ENCODE measurements around the gene LINGO1. TPM values are rescaled to one million over a fixed set of nuclear protein-coding genes. Genes with fewer than 3 reads are reported as not detected.
A peak's percentile ranks its signal among the peaks of the same experiment; 100 is the strongest.

LINGO1 gene
- total RNA-seq, 1 donor from 2014 or later = 4.5 TPM

GRCh38 chr15:77569729-77570125 lies 63.0 kb downstream of the LINGO1 start:
- Mint-ChIP-seq H3K9me3 (ENCODE audit: unreplicated experiment) (no peaks in the 10 kb centered on the region), H3K27ac (ENCODE audit: unreplicated experiment) (no peak overlapping the region), H3K4me3 (ENCODE audit: unreplicated experiment) (no peak overlapping the region), H3K4me1 (ENCODE audit: low read depth, unreplicated experiment) (peaks cover 4% of the 10 kb centered on the region), H3K36me3 (ENCODE audit: low read depth, unreplicated experiment) (no peaks in the 10 kb centered on the region), H3K27me3 (ENCODE audit: low read depth, unreplicated experiment) (peaks cover 48% of the 10 kb centered on the region)
- no peaks in the 10 kb centered on the region for H4K20me1 ChIP-seq (ENCODE audit: insufficient read depth, low read length)
- H3K27ac ChIP-seq (ENCODE audit: low read depth, low read length) = no peak overlapping the region
- peaks cover 7% of the 10 kb centered on the region for H3K4me1 ChIP-seq (ENCODE audit: insufficient read depth, low read length)
- H3K36me3 ChIP-seq (ENCODE audit: insufficient read depth, low read length) = no peaks in the 10 kb centered on the region
- no peaks in the 10 kb centered on the region for H3K79me2 ChIP-seq (ENCODE audit: insufficient read depth, low read length)
- FAIRE-seq (no peak), DNase-seq (ENCODE audit: low read depth) (no peak)
- TF ChIP-seq EZH2 (IDR thresholded peaks at IDR 0.05; ENCODE audit: insufficient read depth, low read length) (no peak), CTCF (IDR thresholded peaks at IDR 0.05; ENCODE audit: insufficient read depth, low read depth, low read length) (no peak)
- H3K4me2 ChIP-seq (ENCODE audit: low read length) = peak overlapping the region; percentile 75
- H3K4me3 ChIP-seq (ENCODE audit: insufficient read depth, low read depth, low read length) = no peak overlapping the region
- no peaks in the 10 kb centered on the region for H3K9me3 ChIP-seq (ENCODE audit: insufficient read depth, low read depth, low read length)
- H2AFZ ChIP-seq (ENCODE audit: low read depth, low read length) = no peak overlapping the region
- H3K27me3 ChIP-seq (ENCODE audit: insufficient read depth, low read length) = peaks cover 9% of the 10 kb centered on the region
- no peak overlapping the region for H3K9ac ChIP-seq (ENCODE audit: low read length)

- Mint-ChIP-seq H3K36me3 (ENCODE audit: low read depth, unreplicated experiment) (no peaks in the 10 kb centered on the region), H3K4me1 (ENCODE audit: low read depth, unreplicated experiment) (peaks cover 4% of the 10 kb centered on the region), H3K27me3 (ENCODE audit: low read depth, unreplicated experiment) (peaks cover 49% of the 10 kb centered on the region), H3K9me3 (ENCODE audit: unreplicated experiment) (no peaks in the 10 kb centered on the region), H3K4me3 (ENCODE audit: unreplicated experiment) (no peak overlapping the region), H3K27ac (ENCODE audit: unreplicated experiment) (no peak overlapping the region)
- DNase-seq (ENCODE audit: low read depth) (no peak), FAIRE-seq (no peak)
- H3K27me3 ChIP-seq (ENCODE audit: insufficient read depth, low read length) = peaks cover 7% of the 10 kb centered on the region
- H3K4me3 ChIP-seq (ENCODE audit: insufficient read depth, low read depth, low read length) = peak overlapping the region; percentile 18
- no peak overlapping the region for H3K27ac ChIP-seq (ENCODE audit: low read depth, low read length)
- TF ChIP-seq CTCF (IDR thresholded peaks at IDR 0.05; ENCODE audit: insufficient read depth, low read depth, low read length) (no peak), EZH2 (IDR thresholded peaks at IDR 0.05; ENCODE audit: insufficient read depth, low read length) (no peak)
- no peak overlapping the region for H3K9ac ChIP-seq (ENCODE audit: low read length)
- H3K4me1 ChIP-seq (ENCODE audit: insufficient read depth, low read length) = peaks cover 7% of the 10 kb centered on the region
- no peaks in the 10 kb centered on the region for H3K79me2 ChIP-seq (ENCODE audit: insufficient read depth, low read length)
- H3K36me3 ChIP-seq (ENCODE audit: insufficient read depth, low read length) = no peaks in the 10 kb centered on the region
- H2AFZ ChIP-seq (ENCODE audit: low read depth, low read length) = peak overlapping the region; percentile 48
- no peaks in the 10 kb centered on the region for H3K9me3 ChIP-seq (ENCODE audit: insufficient read depth, low read depth, low read length)
- peak overlapping the region; percentile 75 for H3K4me2 ChIP-seq (ENCODE audit: low read length)
- no peaks in the 10 kb centered on the region for H4K20me1 ChIP-seq (ENCODE audit: insufficient read depth, low read length)
These were observed 63.6 kb downstream of the LINGO1 start for GRCh38 chr15:77568973-77569728.
